Measurements from ENCODE around the gene CRNKL1.

CRNKL1 gene

GRCh38 chr20:20063941-20064702 is 11.9 kb upstream of the CRNKL1 start:
- no peak for DNase-seq (ENCODE audit: low read depth in 1 of 2, low spot score in 1 of 2)

GRCh38 chr20:20060234-20060998 is 8.2 kb upstream of the CRNKL1 start:
- DNase-seq (ENCODE audit: low read depth in 1 of 2, low spot score in 1 of 2): no peak

GRCh38 chr20:20051767-20052073 is 546 bp downstream of the CRNKL1 start:
- no peak for DNase-seq (ENCODE audit: low read depth in 1 of 2, low spot score in 1 of 2)

GRCh38 chr20:20039752-20040387 is 12.4 kb downstream of the CRNKL1 start:
- DNase-seq (ENCODE audit: low read depth in 1 of 2, low spot score in 1 of 2): no peak

GRCh38 chr20:20038586-20038985 is 13.7 kb downstream of the CRNKL1 start:
- no peak for DNase-seq (ENCODE audit: low read depth in 1 of 2, low spot score in 1 of 2)

- DNase-seq (ENCODE audit: low read depth in 1 of 2, low spot score in 1 of 2): no peak
These were observed 14.3 kb downstream of the CRNKL1 start for GRCh38 chr20:20037960-20038359.

GRCh38 chr20:20036756-20037155 is 15.5 kb downstream of the CRNKL1 start:
- DNase-seq (ENCODE audit: low read depth in 1 of 2, low spot score in 1 of 2): no peak

- DNase-seq (ENCODE audit: low read depth in 1 of 2, low spot score in 1 of 2): no peak
These were observed 17.8 kb downstream of the CRNKL1 start for GRCh38 chr20:20034486-20034885.

GRCh38 chr20:20031790-20032189 is 20.5 kb downstream of the CRNKL1 start:
- DNase-seq (ENCODE audit: low read depth in 1 of 2, low spot score in 1 of 2): no peak

- DNase-seq (ENCODE audit: low read depth in 1 of 2, low spot score in 1 of 2): no peak
These were observed 25.0 kb downstream of the CRNKL1 start for GRCh38 chr20:20027284-20027683.

GRCh38 chr20:20024942-20025341 is 27.3 kb downstream of the CRNKL1 start:
- no peak for DNase-seq (ENCODE audit: low read depth in 1 of 2, low spot score in 1 of 2)

- no peak for DNase-seq (ENCODE audit: low read depth in 1 of 2, low spot score in 1 of 2)
These were observed 28.9 kb downstream of the CRNKL1 start for GRCh38 chr20:20023395-20023794.

GRCh38 chr20:20022498-20022897 is 29.8 kb downstream of the CRNKL1 start:
- DNase-seq (ENCODE audit: low read depth in 1 of 2, low spot score in 1 of 2): no peak

GRCh38 chr20:20021835-20022234 is 30.4 kb downstream of the CRNKL1 start:
- DNase-seq (ENCODE audit: low read depth in 1 of 2, low spot score in 1 of 2): no peak

- no peak for DNase-seq (ENCODE audit: low read depth in 1 of 2, low spot score in 1 of 2)
These were observed 31.4 kb downstream of the CRNKL1 start for GRCh38 chr20:20020908-20021307.

GRCh38 chr20:20019123-20019522 is 33.1 kb downstream of the CRNKL1 start:
- DNase-seq (ENCODE audit: low read depth in 1 of 2, low spot score in 1 of 2): no peak

GRCh38 chr20:20018366-20018765 is 33.9 kb downstream of the CRNKL1 start:
- DNase-seq (ENCODE audit: low read depth in 1 of 2, low spot score in 1 of 2): no peak

GRCh38 chr20:20017844-20018185 is 34.5 kb downstream of the CRNKL1 start:
- no peak for DNase-seq (ENCODE audit: low read depth in 1 of 2, low spot score in 1 of 2)

GRCh38 chr20:20017001-20017843 is 35.0 kb downstream of the CRNKL1 start, which contains the start of gene NAA20:
NAA20 (plus strand) TSS chr20:20017362; CDS start chr20:20017397, 35 bp downstream.
- peak; percentile 74 to 84 for DNase-seq (ENCODE audit: low read depth in 1 of 2, low spot score in 1 of 2)

- no peak for DNase-seq (ENCODE audit: low read depth in 1 of 2, low spot score in 1 of 2)
These were observed 37.6 kb downstream of the CRNKL1 start for GRCh38 chr20:20014659-20015058.

- no peak for DNase-seq (ENCODE audit: low read depth in 1 of 2, low spot score in 1 of 2)
These were observed 39.7 kb downstream of the CRNKL1 start for GRCh38 chr20:20012541-20012940.

Data from stimulated activated CD4-positive, alpha-beta T cell treated with anti-CD3 and anti-CD28 coated beads, Interleukin-15, amount 100 ng/mL, for 1 hour (primary cell).